ENCODE results near the gene PTK7. TPM values are rescaled to one million over a fixed set of nuclear protein-coding genes. Genes with fewer than 3 reads are reported as not detected.

Gene PTK7
- total and polyA plus RNA-seq, 2 donors (not counting 3 experiments of a cell fraction or from before 2014, with no cell fraction given): 41.9 to 65.6 TPM

GRCh38 chr6:43059168-43060033 lies 16.7 kb upstream of the PTK7 start, which contains the start of the genes KLC4 and MRPL2:
TSS of gene KLC4 (plus strand) at chr6:43059631. CDS start at chr6:43061336, 1,705 bp downstream.
TSS of gene MRPL2 (minus strand) at chr6:43059434. CDS start at chr6:43059381, 53 bp downstream.
- H3K9me1 ChIP-seq (replicated peaks; ENCODE audit: control insufficient read depth, extremely low read depth, insufficient read depth, low read length): no peaks in the 10 kb centered on the region
- no peaks in the 10 kb centered on the region for H3K27me3 ChIP-seq (ENCODE audit: control insufficient read depth in 2 of 2, insufficient read depth in 2 of 2, low read length in 2 of 2)
- FAIRE-seq (peak; percentile 100), DNase-seq (ENCODE audit: low read depth, low spot score) (peak; percentile 100)
- intact Hi-C loops (cut with micrococcal nuclease) (loop anchor here (1.0 to 5.0 kb wide), 4 partner anchors 38 to 130 kb away; partner anchors contain the start of genes CNPY3, RRP36 and SRF), dilution Hi-C loops (cut with MboI; ENCODE audit: extremely low pct_ligation_motif_present, low sequenced_read_pairs) (no loop called here)
- H3K4me3 ChIP-seq (replicated peaks in 1 of 3; ENCODE audit: insufficient read depth in 1 of 3, low read depth in 1 of 3, low read length in 3 of 3): peak within 1 kb of the TSS; percentile 80 to 96 (median 94)
- POLR2A ChIA-PET: interaction anchor here (0.9 to 1.5 kb wide), 5 partner anchors 17 to 84 kb away, joined by 3 to 9 read pairs (median 3); partner anchors contain the start of genes KLHDC3, MEA1, PPP2R5D and PTK7
- H3K4me1 ChIP-seq (ENCODE audit: control insufficient read depth, extremely low read depth, insufficient read depth, low read length): peaks cover 15% of the 10 kb centered on the region
- CTCF ChIA-PET: interaction anchor here (0.6 to 1.5 kb wide), 5 partner anchors 13 to 111 kb away, joined by 3 to 8 read pairs (median 3); partner anchors contain the start of gene PEX6
- H3K79me2 ChIP-seq (ENCODE audit: control insufficient read depth, insufficient read depth, low read length): peaks cover 12% of the 10 kb centered on the region
- peak within 1 kb of the TSS; percentile 91 for H3K27ac ChIP-seq (ENCODE audit: insufficient read depth, low read depth, low read length)
- TF ChIP-seq, protein P1, sequence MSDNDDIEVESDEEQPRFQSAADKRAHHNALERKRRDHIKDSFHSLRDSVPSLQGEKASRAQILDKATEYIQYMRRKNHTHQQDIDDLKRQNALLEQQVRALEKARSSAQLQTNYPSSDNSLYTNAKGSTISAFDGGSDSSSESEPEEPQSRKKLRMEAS (IDR thresholded peaks at IDR 0.05; ENCODE audit: insufficient read depth, insufficient read length): peak; percentile 29
- peak; percentile 82 for TF ChIP-seq POLR2AphosphoS5 (IDR thresholded peaks at IDR 0.05; ENCODE audit: insufficient read depth, low read depth, low read length)
- peak; percentile 92 for TF ChIP-seq POLR2A (IDR thresholded peaks at IDR 0.05; ENCODE audit: low read depth, low read length)
- no peak for TF ChIP-seq EZH2 (IDR thresholded peaks at IDR 0.05; ENCODE audit: borderline replicate concordance, low read depth, low read length, severe bottlenecking)
- no peak for TF ChIP-seq FOS (IDR thresholded peaks at IDR 0.05; ENCODE audit: borderline replicate concordance, insufficient read depth, low read length)
- TF ChIP-seq CTCF (IDR thresholded peaks at IDR 0.05; ENCODE audit: extremely low read depth in 1 of 2, insufficient read depth in 1 of 2, low read depth in 1 of 2, low read length in 2 of 2): no peak
- TF ChIP-seq JUN (IDR thresholded peaks at IDR 0.05; ENCODE audit: borderline replicate concordance, insufficient read depth, insufficient read length, low read depth): no peak
- no peak for TF ChIP-seq GATA2 (IDR thresholded peaks at IDR 0.05; ENCODE audit: insufficient read depth, insufficient read length, low read depth, low read length)
- TF ChIP-seq MYC (IDR thresholded peaks at IDR 0.05; ENCODE audit: low read depth, low read length): no peak
- H4K20me1 ChIP-seq (replicated peaks; ENCODE audit: control insufficient read depth, extremely low read depth, insufficient read depth, low read length): no peaks in the 10 kb centered on the region
- TSS peak; percentile 59 for BruUV-seq (replicated peaks)
- H3K9ac ChIP-seq (replicated peaks; ENCODE audit: extremely low read depth, insufficient read depth, low read length): peak within 1 kb of the TSS; percentile 69
- no peaks in the 10 kb centered on the region for H3K36me3 ChIP-seq (ENCODE audit: control insufficient read depth in 2 of 2, extremely low read depth in 1 of 2, insufficient read depth in 2 of 2, low read length in 2 of 2)
- peak within 1 kb of the TSS; percentile 94 for H2AFZ ChIP-seq (ENCODE audit: low read depth, low read length)
- peak within 1 kb of the TSS; percentile 92 for H3K4me2 ChIP-seq (ENCODE audit: insufficient read depth, low read length)
- no peaks in the 10 kb centered on the region for H3K9me3 ChIP-seq (replicated peaks; ENCODE audit: control insufficient read depth, insufficient read depth, low read length)
